ENCODE measurements around the gene VAV1.

The VAV1 gene

DNA sequence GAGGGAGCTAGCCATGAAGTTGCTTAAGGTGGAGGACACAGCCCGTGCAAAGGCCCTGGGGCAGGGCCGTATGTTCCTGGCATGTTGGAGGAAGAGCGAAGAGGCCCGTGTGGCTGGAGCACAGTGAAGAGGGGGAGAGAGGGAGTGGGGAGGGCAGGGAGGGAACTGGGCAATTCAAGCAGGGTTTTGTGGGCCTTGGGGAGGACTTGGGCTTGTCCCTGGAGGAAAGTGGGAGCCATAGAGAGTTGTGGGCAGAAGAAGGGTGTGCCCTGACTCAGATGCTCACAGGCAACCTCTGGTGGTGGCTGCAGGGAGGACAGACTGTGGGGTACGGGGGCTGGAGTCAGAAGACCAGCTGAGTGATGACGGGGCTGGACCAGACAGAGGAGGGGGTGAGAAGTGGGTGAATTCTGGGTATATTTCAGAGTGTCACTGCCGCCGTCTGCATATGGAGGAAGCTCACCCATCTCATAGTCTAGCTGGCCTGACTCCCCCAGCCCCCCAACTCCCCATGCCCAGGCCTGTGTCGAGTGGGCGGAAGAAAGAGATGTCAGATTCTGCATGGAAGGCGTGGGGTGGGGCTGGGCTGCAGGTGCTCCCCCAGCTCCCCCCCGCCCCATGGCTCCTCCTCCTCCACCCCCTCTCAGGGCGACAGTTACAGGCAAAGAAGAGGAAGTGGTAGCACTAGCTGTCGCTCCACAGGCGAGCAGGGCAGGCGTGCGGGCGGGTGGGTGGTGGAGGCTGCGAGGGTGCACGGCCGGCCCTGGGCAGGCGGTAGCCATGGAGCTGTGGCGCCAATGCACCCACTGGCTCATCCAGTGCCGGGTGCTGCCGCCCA is at the start of gene VAV1:
VAV1 (plus strand) TSS at position 681 of the 838 bp plus-strand sequence; CDS start at position 781, 100 bp downstream.
- peak; percentile 83 for DNase-seq (ENCODE audit: low spot score)

DNA sequence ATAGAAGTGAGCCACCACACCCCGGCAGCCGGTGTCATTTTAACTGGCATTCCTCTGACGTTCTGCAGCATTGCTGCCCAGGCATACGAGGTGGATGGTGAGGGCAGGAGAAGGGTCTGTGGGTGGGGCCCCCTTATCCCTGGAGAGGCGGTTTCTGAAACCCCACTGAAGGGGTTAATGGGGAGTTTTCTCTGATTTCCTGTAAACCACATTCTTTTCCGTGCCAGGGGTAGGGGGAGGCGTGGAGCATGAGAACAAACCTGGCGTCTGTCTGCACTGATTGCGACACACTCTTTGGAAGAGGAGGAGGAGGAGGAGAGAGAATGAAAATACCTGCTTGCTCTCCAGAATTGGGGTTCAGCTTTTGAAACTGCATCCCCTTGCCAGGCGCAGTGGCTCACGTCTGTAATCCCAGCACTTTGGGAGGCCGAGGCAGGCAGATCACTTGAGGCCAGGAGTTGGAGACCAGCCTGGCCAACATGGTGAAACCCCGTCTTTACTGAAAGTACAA is 49.3 kb upstream of the VAV1 start:
- no peak for DNase-seq (ENCODE audit: low spot score)

- no peak for DNase-seq (ENCODE audit: low spot score)
These were observed 48.8 kb upstream of the VAV1 start for GRCh38 chr19:6723738-6724137.

DNA sequence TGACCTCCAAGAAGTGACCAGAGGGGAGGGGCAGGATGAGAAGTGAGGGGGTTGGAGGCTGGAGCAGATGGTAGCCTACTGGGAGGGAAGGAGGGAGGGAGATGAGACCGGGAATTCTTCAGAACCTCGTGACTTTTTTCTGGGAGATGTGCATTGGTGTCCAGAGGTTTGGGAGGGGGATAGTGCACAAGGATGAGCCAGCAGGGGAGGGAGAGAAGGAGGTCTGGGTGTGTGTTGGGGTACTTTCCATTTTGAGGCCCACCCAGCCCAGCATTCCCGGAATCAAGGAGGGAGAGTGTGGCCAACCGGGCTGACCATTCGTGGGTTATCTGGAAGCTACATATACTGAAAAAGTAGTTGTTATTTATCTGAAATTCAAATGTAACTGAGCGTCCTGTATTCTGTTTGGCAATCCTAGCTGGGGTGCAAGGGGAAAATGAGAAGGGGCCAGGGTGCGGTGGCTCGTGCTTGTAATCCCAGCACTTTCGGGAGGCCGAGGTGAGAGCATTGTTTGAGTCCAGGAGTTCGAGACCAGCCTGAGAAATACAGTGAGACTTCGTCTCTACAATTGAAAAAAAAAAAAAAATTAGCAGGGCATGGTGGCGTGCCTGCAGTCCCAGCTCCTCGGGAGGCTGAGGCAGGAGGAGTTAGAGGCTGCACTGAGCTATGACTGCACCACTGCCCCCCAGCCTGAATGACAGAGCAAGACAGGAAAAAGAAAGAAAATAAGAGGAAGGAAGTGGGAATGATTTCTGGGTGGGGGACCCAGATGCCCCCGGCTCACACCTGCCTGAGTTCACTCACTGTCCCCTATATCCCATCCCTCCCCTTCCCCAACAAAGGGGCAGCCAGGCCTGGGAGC is 47.6 kb upstream of the VAV1 start:
- no peak for DNase-seq (ENCODE audit: low spot score)

DNA sequence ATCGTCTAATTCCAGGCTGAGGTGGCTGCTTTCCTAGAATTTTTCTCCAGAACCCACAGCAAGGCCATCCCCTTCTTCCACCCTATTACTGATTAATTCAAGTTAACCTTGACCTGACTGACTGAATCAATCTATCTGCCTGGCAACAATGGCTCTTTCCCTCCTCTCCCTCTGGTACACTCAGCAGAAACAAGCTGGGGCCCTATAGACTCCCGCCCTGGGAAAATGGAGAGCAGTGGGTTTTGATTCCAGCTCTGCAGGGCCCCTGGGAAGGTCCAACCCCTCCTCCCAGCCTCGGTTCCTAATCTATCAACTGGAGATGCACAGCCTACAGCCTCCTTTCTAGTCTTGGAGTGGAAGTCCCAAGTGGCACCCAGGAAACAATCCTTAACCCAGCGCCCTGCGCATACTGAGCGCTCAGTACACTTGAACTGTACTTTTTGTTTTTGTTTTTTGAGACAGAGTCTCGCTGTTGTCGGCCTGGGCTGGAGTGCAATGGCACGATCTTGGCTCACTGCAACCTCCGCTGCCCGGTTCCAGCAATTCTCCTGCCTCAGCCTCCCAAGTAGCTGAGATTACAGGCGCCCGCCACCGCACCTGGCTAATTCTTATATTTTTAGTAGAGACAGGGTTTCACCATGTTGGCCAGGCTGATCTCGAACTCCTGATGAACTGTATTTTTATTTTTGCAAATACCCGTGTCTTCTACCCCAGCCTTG is 46.8 kb upstream of the VAV1 start:
- no peak for DNase-seq (ENCODE audit: low spot score)

DNA sequence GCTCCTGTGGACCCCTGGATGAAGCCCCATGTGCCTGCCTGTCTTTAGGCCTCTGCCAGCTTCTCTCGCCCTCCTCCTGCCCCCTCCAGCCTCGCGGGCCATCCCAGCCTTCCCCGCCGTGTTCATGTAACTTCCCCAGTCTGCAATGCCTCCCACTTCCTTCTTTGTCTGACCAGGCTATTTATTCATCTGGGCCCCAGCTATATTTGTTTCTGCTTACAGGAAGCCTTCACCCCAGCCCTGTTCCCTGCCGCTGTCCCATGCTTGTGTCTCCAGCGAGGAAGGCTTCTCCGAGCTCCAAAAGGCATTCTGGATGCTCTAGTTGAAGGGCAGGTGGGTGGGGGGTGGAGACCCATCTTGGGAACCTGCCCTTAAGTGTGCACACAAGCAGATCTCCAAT is 44.2 kb upstream of the VAV1 start:
- no peak for DNase-seq (ENCODE audit: low spot score)

DNA sequence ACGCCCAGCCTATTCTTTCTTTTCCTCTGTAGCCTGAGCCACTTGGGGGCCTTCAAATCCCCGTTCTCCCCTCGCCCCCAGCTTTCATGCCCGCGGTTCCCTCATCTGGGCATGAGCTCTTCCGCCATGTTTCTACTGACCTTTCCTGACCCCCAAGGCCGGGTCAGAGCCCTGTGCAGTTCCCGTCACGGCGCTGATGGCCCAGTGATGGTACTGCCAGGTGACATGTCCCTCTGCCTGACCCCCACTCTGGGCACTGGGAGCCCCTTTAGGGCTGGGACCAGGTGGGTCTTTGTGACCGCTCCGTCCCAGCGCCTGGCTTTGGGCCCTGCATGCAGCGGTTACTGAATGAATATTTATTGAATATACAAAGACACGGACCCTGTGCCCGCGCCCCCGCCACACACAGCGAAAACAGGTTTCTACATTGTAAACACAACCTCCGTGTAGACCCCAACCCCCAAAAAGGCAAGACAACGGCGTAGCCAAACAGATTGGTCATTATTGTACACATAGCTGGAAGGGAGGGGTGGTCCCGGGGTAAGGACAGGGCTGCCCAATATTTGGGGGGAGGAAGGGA is 42.8 kb upstream of the VAV1 start:
- no peak for DNase-seq (ENCODE audit: low spot score)

GRCh38 chr19:6730153-6730804 is 42.2 kb upstream of the VAV1 start:
- no peak for DNase-seq (ENCODE audit: low spot score)

- DNase-seq (ENCODE audit: low spot score), result no peak
These were observed 41.4 kb upstream of the VAV1 start for GRCh38 chr19:6730941-6731670.

- DNase-seq (ENCODE audit: low spot score), result no peak
These were observed 40.7 kb upstream of the VAV1 start for GRCh38 chr19:6731822-6732221.

DNA sequence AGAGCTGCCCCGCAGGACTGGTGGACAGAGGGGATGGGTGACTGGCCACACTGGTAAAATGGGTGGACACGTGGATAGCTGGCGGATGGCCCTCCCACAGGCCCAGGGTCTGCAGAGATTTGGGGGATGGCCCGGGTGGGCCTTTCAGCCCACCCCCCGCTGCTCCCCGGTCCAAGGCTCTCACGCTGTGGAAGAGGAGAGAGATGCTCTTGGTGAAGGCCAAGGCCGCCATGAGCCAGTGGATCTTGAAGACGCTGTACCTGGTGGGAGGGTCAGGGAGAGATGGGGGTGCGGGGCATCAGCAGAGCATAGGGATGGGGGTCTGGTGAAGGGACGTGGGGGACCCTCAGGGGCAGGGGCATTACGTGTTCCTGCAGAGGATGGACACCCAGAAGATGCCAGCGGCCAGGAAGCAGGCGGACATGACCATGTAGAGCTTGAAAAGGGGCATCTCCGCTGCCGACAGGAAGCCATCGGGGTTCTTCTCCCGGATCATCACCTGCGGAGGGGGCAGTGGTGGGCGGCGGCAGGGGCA is 39.6 kb upstream of the VAV1 start:
- no peak for DNase-seq (ENCODE audit: low spot score)

- no peak for DNase-seq (ENCODE audit: low spot score)
These were observed 39.0 kb upstream of the VAV1 start for GRCh38 chr19:6733338-6734095.

- no peak for DNase-seq (ENCODE audit: low spot score)
These were observed 38.3 kb upstream of the VAV1 start for GRCh38 chr19:6734096-6734696.

DNA sequence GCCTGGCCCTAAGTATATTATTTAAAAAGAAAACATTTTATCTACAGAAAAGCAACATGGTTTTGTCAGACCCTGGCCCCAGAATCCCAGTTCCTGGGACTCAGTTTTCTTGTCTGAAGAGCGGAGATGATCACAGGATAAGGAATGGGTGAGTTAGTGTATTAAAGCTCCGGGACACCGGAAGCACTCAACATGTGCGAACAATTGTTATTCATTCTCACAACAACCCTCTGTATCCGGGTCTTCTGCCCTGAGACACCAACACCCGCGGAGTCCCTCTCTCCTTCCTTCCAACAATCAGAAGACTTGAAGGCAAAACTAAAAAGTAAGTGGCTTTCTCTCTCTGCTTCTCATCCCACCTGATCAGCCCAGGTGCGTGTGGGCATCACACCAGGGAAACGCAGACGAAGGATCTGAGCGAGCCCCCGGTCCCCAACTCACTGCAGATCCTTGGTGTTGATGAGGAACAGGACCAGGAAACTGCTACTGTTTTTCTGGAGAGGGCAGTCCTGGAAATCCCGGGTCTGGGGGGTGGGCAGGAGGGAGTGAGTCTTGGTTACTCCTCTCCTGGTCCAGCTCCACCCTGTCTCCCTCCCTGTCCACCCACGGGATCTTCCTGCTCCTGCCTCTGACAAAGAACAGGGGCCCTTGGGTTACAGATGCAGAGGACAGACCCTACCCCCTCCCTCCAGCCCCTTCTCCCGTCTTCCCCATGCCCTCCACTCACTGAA is 37.2 kb upstream of the VAV1 start:
- DNase-seq (ENCODE audit: low spot score), result no peak

DNA sequence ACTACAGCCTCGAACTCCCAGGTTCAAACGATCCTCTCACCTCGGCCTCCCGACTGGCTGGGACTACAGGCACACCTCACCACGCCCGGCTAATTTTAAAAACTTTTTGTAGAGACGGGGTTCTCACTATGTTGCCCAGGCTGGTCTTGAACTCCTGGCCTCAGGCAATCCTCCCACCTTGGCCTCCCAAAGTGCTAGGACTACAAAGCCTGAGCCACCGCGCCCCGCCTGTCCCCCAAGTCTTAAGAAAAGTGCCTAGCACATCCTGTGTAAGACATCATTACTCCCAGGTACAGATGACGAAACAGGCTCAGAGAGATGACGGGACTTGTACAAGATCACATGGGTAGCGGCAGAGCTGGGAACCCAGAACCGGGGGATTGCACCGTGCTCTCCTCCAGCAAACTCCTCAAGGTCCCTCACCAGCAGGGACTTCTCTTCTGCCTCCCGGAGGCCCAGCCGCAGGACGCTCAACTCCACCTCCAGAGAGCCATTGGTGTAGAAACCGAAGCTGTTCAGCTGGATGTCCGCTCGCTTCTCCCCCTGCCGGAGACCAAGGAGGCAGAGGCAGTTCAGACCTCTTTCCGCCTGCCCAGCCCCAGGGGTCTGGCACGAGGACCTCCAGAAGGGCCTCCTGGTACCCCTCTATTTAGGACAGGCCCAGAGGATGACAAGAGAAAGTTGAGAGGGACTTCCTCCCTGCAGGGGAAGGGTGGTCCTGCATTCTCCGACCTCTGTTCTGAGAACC is 36.2 kb upstream of the VAV1 start:
- DNase-seq (ENCODE audit: low spot score), result peak; percentile 70

GRCh38 chr19:6736917-6737283 is 35.6 kb upstream of the VAV1 start:
- no peak for DNase-seq (ENCODE audit: low spot score)

- DNase-seq (ENCODE audit: low spot score), result peak; percentile 100
These were observed 35.1 kb upstream of the VAV1 start, which contains the start of gene GPR108 for GRCh38 chr19:6737284-6737872. GPR108 (minus strand) TSS chr19:6737580; CDS start chr19:6737576, 4 bp downstream.
